ENCODE data around the gene EDIL3.
"Not testable (repeated sequence)": the region's sequence is repeated elsewhere in the genome, so short reads cannot be mapped to it uniquely, and the experiment has no call there.

Gene EDIL3

GRCh38 chr5:84168841-84169240 is 215.8 kb downstream of the EDIL3 start:
- no peak for DNase-seq (ENCODE audit: low spot score)

GRCh38 chr5:84163671-84164070 is 221.0 kb downstream of the EDIL3 start:
- no peak for DNase-seq (ENCODE audit: low spot score)

GRCh38 chr5:84162695-84163094 is 222.0 kb downstream of the EDIL3 start:
- DNase-seq (ENCODE audit: low spot score), result no peak

GRCh38 chr5:84160650-84161049 is 224.0 kb downstream of the EDIL3 start:
- DNase-seq (ENCODE audit: low spot score), result not testable (repeated sequence)

- no peak for DNase-seq (ENCODE audit: low spot score)
Observed at GRCh38 chr5:84149094-84149493, 235.6 kb downstream of the EDIL3 start.

GRCh38 chr5:84148651-84149050 is 236.0 kb downstream of the EDIL3 start:
- DNase-seq (ENCODE audit: low spot score), result no peak

- DNase-seq (ENCODE audit: low spot score), result no peak
Observed at GRCh38 chr5:84137541-84137940, 247.1 kb downstream of the EDIL3 start.

- DNase-seq (ENCODE audit: low spot score), result no peak
Observed at GRCh38 chr5:84131372-84131771, 253.3 kb downstream of the EDIL3 start.

- no peak for DNase-seq (ENCODE audit: low spot score)
Observed at GRCh38 chr5:84130006-84130580, 254.6 kb downstream of the EDIL3 start.

GRCh38 chr5:84125216-84125615 is 259.5 kb downstream of the EDIL3 start:
- no peak for DNase-seq (ENCODE audit: low spot score)

GRCh38 chr5:84119252-84119651 is 265.4 kb downstream of the EDIL3 start:
- no peak for DNase-seq (ENCODE audit: low spot score)

- DNase-seq (ENCODE audit: low spot score), result no peak
Observed at GRCh38 chr5:84118551-84118950, 266.1 kb downstream of the EDIL3 start.

GRCh38 chr5:84115727-84116126 is 269.0 kb downstream of the EDIL3 start:
- DNase-seq (ENCODE audit: low spot score), result no peak

- DNase-seq (ENCODE audit: low spot score), result no peak
Observed at GRCh38 chr5:84113246-84114105, 271.2 kb downstream of the EDIL3 start.

GRCh38 chr5:84092738-84093137 is 291.9 kb downstream of the EDIL3 start:
- no peak for DNase-seq (ENCODE audit: low spot score)

- no peak for DNase-seq (ENCODE audit: low spot score)
Observed at GRCh38 chr5:84091127-84091799, 293.4 kb downstream of the EDIL3 start.

- DNase-seq (ENCODE audit: low spot score), result peak; percentile 42
Observed at GRCh38 chr5:84088996-84089395, 295.7 kb downstream of the EDIL3 start.

GRCh38 chr5:84086511-84086910 is 298.2 kb downstream of the EDIL3 start:
- DNase-seq (ENCODE audit: low spot score), result no peak

GRCh38 chr5:84085387-84086041 is 299.2 kb downstream of the EDIL3 start:
- DNase-seq (ENCODE audit: low spot score), result no peak

- DNase-seq (ENCODE audit: low spot score), result no peak
Observed at GRCh38 chr5:84080908-84081307, 303.8 kb downstream of the EDIL3 start.

- DNase-seq (ENCODE audit: low spot score), result no peak
Observed at GRCh38 chr5:84072339-84072738, 312.3 kb downstream of the EDIL3 start.

GRCh38 chr5:84069608-84070179 is 315.0 kb downstream of the EDIL3 start:
- no peak for DNase-seq (ENCODE audit: low spot score)
